ENCODE results near the gene DHX30.

Gene DHX30

GRCh38 chr3:47799733-47800132, 3.2 kb upstream of the DHX30 start:
- Histone ChIP-seq H3K27me3 (no peaks in the 10 kb centered on the region), H3K36me3 (no peaks in the 10 kb centered on the region), H3K9me3 (no peaks in the 10 kb centered on the region), H3K4me3 (ENCODE audit: low read depth in 1 of 2, low read length in 1 of 2) (no peak overlapping the region), H3K27ac (no peak overlapping the region), H3K4me1 (ENCODE audit: control insufficient read depth in 1 of 2, insufficient read depth in 1 of 2, low read depth in 1 of 2, low read length in 1 of 2) (peaks cover 13% of the 10 kb centered on the region in 2 experiments)
- TF ChIP-seq, protein P1, sequence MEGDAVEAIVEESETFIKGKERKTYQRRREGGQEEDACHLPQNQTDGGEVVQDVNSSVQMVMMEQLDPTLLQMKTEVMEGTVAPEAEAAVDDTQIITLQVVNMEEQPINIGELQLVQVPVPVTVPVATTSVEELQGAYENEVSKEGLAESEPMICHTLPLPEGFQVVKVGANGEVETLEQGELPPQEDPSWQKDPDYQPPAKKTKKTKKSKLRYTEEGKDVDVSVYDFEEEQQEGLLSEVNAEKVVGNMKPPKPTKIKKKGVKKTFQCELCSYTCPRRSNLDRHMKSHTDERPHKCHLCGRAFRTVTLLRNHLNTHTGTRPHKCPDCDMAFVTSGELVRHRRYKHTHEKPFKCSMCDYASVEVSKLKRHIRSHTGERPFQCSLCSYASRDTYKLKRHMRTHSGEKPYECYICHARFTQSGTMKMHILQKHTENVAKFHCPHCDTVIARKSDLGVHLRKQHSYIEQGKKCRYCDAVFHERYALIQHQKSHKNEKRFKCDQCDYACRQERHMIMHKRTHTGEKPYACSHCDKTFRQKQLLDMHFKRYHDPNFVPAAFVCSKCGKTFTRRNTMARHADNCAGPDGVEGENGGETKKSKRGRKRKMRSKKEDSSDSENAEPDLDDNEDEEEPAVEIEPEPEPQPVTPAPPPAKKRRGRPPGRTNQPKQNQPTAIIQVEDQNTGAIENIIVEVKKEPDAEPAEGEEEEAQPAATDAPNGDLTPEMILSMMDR (IDR thresholded peaks at IDR 0.05) = no peak

GRCh38 chr3:47803480-47804025, 615 bp downstream of the DHX30 start:
- peaks cover 15% of the 10 kb centered on the region for H3K36me3 ChIP-seq
- peak overlapping the region; percentile 90 for H3K27ac ChIP-seq
- H3K9me3 ChIP-seq = no peaks in the 10 kb centered on the region
- no peaks in the 10 kb centered on the region for H3K27me3 ChIP-seq
- TF ChIP-seq, protein P1 (IDR thresholded peaks at IDR 0.05) = no peak
- H3K4me3 ChIP-seq (ENCODE audit: low read depth in 1 of 2, low read length in 1 of 2) = peak overlapping the region; percentile 79 to 81
- peaks cover 13% of the 10 kb centered on the region in 2 experiments for H3K4me1 ChIP-seq (ENCODE audit: control insufficient read depth in 1 of 2, insufficient read depth in 1 of 2, low read depth in 1 of 2, low read length in 1 of 2)

- Histone ChIP-seq H3K9me3 (no peaks in the 10 kb centered on the region), H3K4me1 (ENCODE audit: control insufficient read depth in 1 of 2, insufficient read depth in 1 of 2, low read depth in 1 of 2, low read length in 1 of 2) (peaks cover 13% of the 10 kb centered on the region in 2 experiments), H3K27ac (no peak overlapping the region), H3K27me3 (no peaks in the 10 kb centered on the region), H3K36me3 (peaks cover 18% of the 10 kb centered on the region), H3K4me3 (ENCODE audit: low read depth in 1 of 2, low read length in 1 of 2) (no peak overlapping the region)
- TF ChIP-seq, protein P1 (IDR thresholded peaks at IDR 0.05) = no peak
These were observed 1.6 kb downstream of the DHX30 start for GRCh38 chr3:47804577-47804976.

DNA sequence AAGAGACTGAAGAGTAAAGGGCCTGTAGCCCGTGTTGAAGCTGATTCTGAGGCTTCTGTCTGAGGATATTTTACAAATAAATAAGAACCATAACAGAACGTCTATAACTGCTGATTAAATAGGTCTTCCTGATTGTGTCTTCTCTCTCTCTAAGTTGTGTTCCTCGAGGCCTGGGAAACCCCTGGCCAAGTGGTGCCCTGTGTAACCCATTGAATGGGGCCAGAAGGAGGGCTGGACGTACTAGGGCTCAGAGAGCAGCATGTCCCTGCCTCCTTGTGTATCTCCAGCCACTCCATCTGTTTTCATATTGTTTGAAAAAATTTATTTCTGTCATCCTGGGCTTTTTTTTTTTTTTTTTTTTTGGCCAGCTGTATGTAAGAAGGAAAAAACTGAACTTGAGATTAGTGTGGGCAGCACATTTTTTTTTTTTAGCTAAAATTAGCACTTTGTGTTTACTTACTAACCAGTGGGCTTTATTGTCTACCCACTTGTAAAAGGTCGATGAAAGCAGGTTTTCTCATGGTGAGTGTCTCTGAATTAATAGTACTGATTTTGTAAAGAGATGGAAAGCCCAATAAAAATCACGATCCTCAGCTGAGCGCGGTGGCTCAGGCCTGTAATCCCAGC, 10.7 kb downstream of the DHX30 start:
- Histone ChIP-seq H3K9me3 (no peaks in the 10 kb centered on the region), H3K27ac (no peak overlapping the region), H3K36me3 (peaks cover 19% of the 10 kb centered on the region), H3K27me3 (no peaks in the 10 kb centered on the region), H3K4me3 (ENCODE audit: low read depth in 1 of 2, low read length in 1 of 2) (no peak overlapping the region), H3K4me1 (ENCODE audit: control insufficient read depth in 1 of 2, insufficient read depth in 1 of 2, low read depth in 1 of 2, low read length in 1 of 2) (no peaks in the 10 kb centered on the region)
- TF ChIP-seq, protein P1 (IDR thresholded peaks at IDR 0.05) = no peak

DNA sequence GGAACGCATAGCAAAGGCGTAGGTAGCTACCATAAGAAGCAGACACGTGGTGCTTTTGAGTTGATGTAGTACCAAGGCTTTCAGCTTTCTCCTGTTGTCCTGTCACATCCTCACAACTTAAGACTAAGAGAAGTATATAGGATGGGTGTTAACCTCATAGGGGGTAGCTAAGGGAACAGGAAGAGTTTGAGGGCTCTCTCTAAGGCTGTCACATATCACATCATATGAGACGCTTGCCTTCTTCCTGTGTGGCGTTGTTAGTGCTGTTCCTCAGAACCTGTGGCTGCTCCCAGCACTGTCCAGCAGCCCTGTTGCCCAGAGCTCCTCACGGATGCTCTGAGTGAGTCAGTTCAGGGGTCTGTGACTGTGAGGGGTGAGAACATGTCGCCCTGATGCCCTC, 14.7 kb downstream of the DHX30 start:
- Histone ChIP-seq H3K4me3 (ENCODE audit: low read depth in 1 of 2, low read length in 1 of 2) (no peak overlapping the region), H3K9me3 (no peaks in the 10 kb centered on the region), H3K36me3 (peaks cover 14% of the 10 kb centered on the region), H3K27ac (no peak overlapping the region), H3K4me1 (ENCODE audit: control insufficient read depth in 1 of 2, insufficient read depth in 1 of 2, low read depth in 1 of 2, low read length in 1 of 2) (no peaks in the 10 kb centered on the region), H3K27me3 (no peaks in the 10 kb centered on the region)
- TF ChIP-seq, protein P1 (IDR thresholded peaks at IDR 0.05) = no peak
